ENCODE measurements around the gene TMC2. TPM values are rescaled to one million over a fixed set of nuclear protein-coding genes. Genes with fewer than 3 reads are reported as not detected.

TMC2 gene
- polyA plus RNA-seq, 1 experiment, result not detected

GRCh38 chr20:2651772-2652723 is 115.7 kb downstream of the TMC2 start, which contains the start of gene NOP56:
Gene NOP56 (plus strand): TSS chr20:2652632. CDS start chr20:2652661, 29 bp downstream.
- CTCF ChIA-PET, result interaction anchor here (1.6 kb wide), 1 partner anchor 128 kb away, joined by 8 read pairs; no protein-coding TSS in a partner anchor

DNA sequence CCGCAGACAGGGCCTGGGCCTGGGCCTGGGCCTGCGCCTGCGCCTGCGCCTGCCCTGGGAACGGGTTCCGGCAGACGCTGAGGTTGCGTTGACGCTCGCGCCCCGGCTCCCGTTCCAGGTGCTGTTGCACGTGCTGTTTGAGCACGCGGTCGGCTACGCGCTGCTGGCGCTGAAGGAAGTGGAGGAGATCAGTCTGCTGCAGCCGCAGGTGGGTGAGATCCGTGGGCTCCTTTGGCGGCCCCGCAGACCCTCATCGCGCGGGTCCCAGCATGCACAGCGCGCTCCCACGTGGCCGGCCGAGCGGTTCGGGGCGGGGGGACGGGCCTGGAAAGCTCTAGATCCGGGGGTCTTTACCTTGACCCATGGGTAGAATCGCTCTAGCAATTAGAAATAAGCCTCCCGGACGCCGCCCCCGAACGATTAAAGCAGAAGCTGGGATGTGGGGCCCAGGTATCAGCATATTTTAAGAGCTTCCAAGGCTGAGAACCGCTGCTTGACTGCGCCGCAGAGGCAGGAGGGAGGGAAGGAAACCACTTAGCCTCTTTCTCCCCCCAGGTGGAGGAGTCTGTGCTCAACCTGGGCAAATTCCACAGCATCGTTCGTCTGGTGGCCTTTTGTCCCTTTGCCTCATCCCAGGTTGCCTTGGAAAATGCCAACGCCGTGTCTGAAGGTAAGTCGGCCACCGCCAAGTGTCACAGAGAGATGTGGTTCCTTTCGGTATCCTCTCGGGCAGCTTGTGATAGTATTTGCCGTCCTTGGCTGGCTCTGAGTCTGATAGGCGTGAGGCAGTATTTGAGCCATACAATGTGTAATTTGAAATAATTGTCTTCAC is 116.6 kb downstream of the TMC2 start:
- H3K4me3 ChIP-seq (ENCODE audit: low read depth, low read length), result peak overlapping the region; percentile 87
- ChIA-PET CTCF (interaction anchor here (1.3 to 1.6 kb wide), 2 partner anchors 8 to 129 kb away, joined by 3 to 8 read pairs; no protein-coding TSS in a partner anchor), POLR2A (interaction anchor here (1.5 kb wide), 1 partner anchor 11 kb away, joined by 5 read pairs; the partner anchor contains the start of gene IDH3B)
- no peak for TF ChIP-seq CTCF (IDR thresholded peaks at IDR 0.05; ENCODE audit: insufficient read depth, low read depth, low read length)
- no peak for DNase-seq (ENCODE audit: low read depth)
- H3K36me3 ChIP-seq (ENCODE audit: control insufficient read depth, insufficient read depth, low read length), result peaks cover 29% of the 10 kb centered on the region
- no peaks in the 10 kb centered on the region for H3K27me3 ChIP-seq (ENCODE audit: control insufficient read depth, insufficient read depth, low read length)

More at GRCh38 chr20:2651772-2652723, 115.7 kb downstream of the TMC2 start, which contains the start of gene NOP56:
- no peak for DNase-seq (ENCODE audit: low read depth)
- POLR2A ChIA-PET, result interaction anchor here (0.6 to 1.5 kb wide), 2 partner anchors 12 to 145 kb away, joined by 5 read pairs; partner anchors contain the start of gene IDH3B
- no peak for TF ChIP-seq CTCF (IDR thresholded peaks at IDR 0.05; ENCODE audit: insufficient read depth, low read depth, low read length)
- Histone ChIP-seq H3K27me3 (ENCODE audit: control insufficient read depth, insufficient read depth, low read length) (no peaks in the 10 kb centered on the region), H3K4me3 (ENCODE audit: low read depth, low read length) (peak within 1 kb of the TSS; percentile 87), H3K36me3 (ENCODE audit: control insufficient read depth, insufficient read depth, low read length) (peaks cover 25% of the 10 kb centered on the region)

DNA sequence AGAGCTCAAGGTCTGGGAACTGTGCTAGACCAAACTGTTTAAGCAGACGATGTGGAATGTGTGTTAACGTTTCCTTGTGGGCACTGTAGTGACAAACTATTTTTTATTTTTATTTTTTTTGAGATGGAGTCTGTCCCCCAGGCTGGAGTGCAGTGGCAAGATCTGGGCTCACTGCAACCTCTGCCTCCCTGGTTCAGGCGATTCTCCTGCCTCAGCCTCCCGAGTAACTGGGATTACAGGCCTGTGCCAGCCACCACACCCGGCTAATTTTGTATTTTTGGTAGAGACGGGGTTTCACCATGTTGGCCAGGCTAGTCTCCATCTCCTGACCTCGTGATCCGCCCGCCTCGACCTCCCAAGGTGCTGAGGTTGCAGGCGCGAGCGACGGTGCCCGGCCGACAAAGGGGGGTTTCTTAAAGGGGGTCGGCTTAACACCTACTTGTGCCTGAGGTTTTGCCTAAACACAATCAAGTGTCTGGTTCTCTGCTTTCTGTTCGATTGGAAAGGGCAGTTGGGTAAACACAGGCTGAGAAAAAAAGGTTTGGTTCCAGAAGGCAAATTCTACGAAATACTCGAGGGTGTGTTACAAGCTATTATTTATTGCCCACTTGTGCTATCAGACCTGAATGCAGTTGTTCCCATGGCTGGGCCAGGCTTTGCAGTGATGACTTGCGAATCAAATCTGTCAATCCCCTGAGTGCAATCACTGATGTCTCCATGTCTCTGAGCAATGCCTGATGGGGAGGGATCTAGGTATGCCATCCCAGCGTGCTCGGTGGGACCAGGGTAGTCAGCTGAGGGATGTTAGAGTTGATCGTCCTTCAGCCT is 117.4 kb downstream of the TMC2 start:
- H3K27me3 ChIP-seq (ENCODE audit: control insufficient read depth, insufficient read depth, low read length), result no peaks in the 10 kb centered on the region
- TF ChIP-seq CTCF (IDR thresholded peaks at IDR 0.05; ENCODE audit: insufficient read depth, low read depth, low read length), result no peak
- ChIA-PET CTCF (interaction anchor here (1.3 kb wide), 1 partner anchor 9 kb away, joined by 3 read pairs; no protein-coding TSS in a partner anchor), POLR2A (interaction anchor here (1.5 kb wide), 1 partner anchor 10 kb away, joined by 5 read pairs; the partner anchor contains the start of gene IDH3B)
- H3K36me3 ChIP-seq (ENCODE audit: control insufficient read depth, insufficient read depth, low read length), result peaks cover 34% of the 10 kb centered on the region
- H3K4me3 ChIP-seq (ENCODE audit: low read depth, low read length), result peak overlapping the region; percentile 87
- DNase-seq (ENCODE audit: low read depth), result no peak

DNA sequence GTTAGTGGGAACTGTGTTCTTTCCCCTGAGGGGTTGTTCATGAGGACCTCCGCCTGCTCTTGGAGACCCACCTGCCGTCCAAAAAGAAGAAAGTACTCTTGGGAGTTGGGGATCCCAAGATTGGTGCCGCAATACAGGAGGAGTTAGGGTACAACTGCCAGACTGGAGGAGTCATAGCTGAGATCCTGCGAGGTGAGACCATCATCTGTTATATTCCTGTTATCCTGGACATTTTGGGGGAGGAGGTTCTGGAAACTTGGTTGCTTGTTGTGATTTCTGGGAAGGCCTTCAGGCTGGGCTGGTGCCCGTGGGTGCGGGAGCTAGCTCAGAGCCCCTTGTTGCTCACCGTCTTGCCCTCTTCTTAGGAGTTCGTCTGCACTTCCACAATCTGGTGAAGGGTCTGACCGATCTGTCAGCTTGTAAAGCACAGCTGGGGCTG is 118.0 kb downstream of the TMC2 start:
- DNase-seq (ENCODE audit: low read depth), result no peak
- Histone ChIP-seq H3K36me3 (ENCODE audit: control insufficient read depth, insufficient read depth, low read length) (peaks cover 39% of the 10 kb centered on the region), H3K27me3 (ENCODE audit: control insufficient read depth, insufficient read depth, low read length) (no peaks in the 10 kb centered on the region), H3K4me3 (ENCODE audit: low read depth, low read length) (no peak overlapping the region; the same call in 1 of the 2 replicates)
- ChIA-PET CTCF (interaction anchor here (1.0 to 1.3 kb wide), 2 partner anchors 10 to 129 kb away, joined by 3 read pairs; no protein-coding TSS in a partner anchor), POLR2A (no interaction called here)
- TF ChIP-seq CTCF (IDR thresholded peaks at IDR 0.05; ENCODE audit: insufficient read depth, low read depth, low read length), result no peak

Measured in BJ (cell line).